Amniotic epithelial cell (primary cell): Measurements from ENCODE around the gene TGM3.

Source experiments
- DNase-seq: peaks from one replicate; pipeline ENCODE4 v3.0.0-alpha.2; 2010; ENCODE audit warnings: low read depth

The TGM3 gene

GRCh38 chr20:2305479-2305878 is 9.7 kb downstream of the TGM3 start:
- no peak for DNase-seq

- no peak for DNase-seq
Measured at GRCh38 chr20:2305946-2306345, 10.1 kb downstream of the TGM3 start.

- DNase-seq = no peak
Measured at GRCh38 chr20:2307136-2307535, 11.3 kb downstream of the TGM3 start.

- no peak for DNase-seq
Measured at GRCh38 chr20:2311329-2311728, 15.5 kb downstream of the TGM3 start.

GRCh38 chr20:2312876-2313275 is 17.1 kb downstream of the TGM3 start:
- DNase-seq = no peak

- DNase-seq = no peak
Measured at GRCh38 chr20:2313316-2313715, 17.5 kb downstream of the TGM3 start.

GRCh38 chr20:2314759-2315439 is 19.1 kb downstream of the TGM3 start:
- DNase-seq = no peak

GRCh38 chr20:2315440-2315778 is 19.6 kb downstream of the TGM3 start:
- DNase-seq = no peak

- no peak for DNase-seq
Measured at GRCh38 chr20:2316847-2317495, 21.2 kb downstream of the TGM3 start.

- DNase-seq = no peak
Measured at GRCh38 chr20:2320813-2321658, 25.2 kb downstream of the TGM3 start.

GRCh38 chr20:2323051-2323450 is 27.2 kb downstream of the TGM3 start:
- no peak for DNase-seq

- DNase-seq = no peak
Measured at GRCh38 chr20:2326046-2326445, 30.2 kb downstream of the TGM3 start.

- no peak for DNase-seq
Measured at GRCh38 chr20:2327620-2328555, 32.1 kb downstream of the TGM3 start.

- no peak for DNase-seq
Measured at GRCh38 chr20:2329286-2329685, 33.5 kb downstream of the TGM3 start.

- no peak for DNase-seq
Measured at GRCh38 chr20:2330090-2330695, 34.4 kb downstream of the TGM3 start.

- no peak for DNase-seq
Measured at GRCh38 chr20:2331106-2331505, 35.3 kb downstream of the TGM3 start.

GRCh38 chr20:2331901-2332565 is 36.2 kb downstream of the TGM3 start:
- DNase-seq = no peak

GRCh38 chr20:2332711-2333110 is 36.9 kb downstream of the TGM3 start:
- DNase-seq = no peak

- DNase-seq = no peak
Measured at GRCh38 chr20:2333821-2334220, 38.0 kb downstream of the TGM3 start.

- no peak for DNase-seq
Measured at GRCh38 chr20:2335096-2335870, 39.5 kb downstream of the TGM3 start.
